ENCODE measurements around the gene YJU2.

YJU2 gene

DNA sequence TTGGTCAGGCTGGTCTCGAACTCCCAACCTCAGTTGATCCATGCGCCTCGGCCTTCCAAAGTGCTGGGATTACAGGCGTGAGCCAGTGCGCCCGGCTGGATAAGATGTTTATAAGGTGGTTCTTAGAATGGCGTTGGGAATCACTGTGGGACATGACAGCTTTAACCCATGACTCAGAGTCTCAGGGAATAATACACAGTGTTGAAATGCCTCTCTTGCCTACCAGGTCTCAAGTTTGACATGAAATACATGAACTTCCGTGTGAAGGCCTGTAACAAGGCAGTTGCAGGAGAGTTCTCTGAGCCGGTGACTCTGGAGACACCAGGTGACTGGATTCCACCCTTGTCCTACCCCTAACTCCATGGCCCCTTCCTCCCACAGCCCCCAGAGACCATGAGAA is 70.1 kb downstream of the YJU2 start:
- no peak overlapping the region for H3K4me3 ChIP-seq (ENCODE audit: low read depth, low read length)
- DNase-seq (ENCODE audit: low read depth) = no peak
- TF ChIP-seq, protein P1, sequence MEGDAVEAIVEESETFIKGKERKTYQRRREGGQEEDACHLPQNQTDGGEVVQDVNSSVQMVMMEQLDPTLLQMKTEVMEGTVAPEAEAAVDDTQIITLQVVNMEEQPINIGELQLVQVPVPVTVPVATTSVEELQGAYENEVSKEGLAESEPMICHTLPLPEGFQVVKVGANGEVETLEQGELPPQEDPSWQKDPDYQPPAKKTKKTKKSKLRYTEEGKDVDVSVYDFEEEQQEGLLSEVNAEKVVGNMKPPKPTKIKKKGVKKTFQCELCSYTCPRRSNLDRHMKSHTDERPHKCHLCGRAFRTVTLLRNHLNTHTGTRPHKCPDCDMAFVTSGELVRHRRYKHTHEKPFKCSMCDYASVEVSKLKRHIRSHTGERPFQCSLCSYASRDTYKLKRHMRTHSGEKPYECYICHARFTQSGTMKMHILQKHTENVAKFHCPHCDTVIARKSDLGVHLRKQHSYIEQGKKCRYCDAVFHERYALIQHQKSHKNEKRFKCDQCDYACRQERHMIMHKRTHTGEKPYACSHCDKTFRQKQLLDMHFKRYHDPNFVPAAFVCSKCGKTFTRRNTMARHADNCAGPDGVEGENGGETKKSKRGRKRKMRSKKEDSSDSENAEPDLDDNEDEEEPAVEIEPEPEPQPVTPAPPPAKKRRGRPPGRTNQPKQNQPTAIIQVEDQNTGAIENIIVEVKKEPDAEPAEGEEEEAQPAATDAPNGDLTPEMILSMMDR (IDR thresholded peaks at IDR 0.05; ENCODE audit: control insufficient read depth, extremely low read depth, insufficient read depth) = no peak

DNA sequence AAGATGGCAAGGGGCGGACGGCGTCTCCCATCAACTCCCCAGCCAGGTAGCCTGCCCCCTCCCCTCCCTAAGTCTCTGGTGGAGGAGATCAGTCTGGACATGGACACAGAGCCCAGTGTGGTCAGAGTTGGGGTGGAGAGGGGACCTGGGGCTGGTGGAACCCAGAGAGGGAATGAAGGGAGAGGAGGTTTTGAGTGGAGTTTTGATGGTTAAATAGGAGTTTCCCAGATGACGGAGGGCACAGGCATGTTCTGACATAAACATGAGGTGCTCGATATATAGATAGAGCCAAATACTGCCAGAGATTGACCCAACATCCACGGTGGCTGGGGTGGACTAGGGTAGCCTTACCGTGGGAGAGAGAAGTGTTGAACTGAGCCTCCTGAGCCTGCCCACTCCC is 71.6 kb downstream of the YJU2 start:
- no peak for DNase-seq (ENCODE audit: low read depth)
- no peak overlapping the region for H3K4me3 ChIP-seq (ENCODE audit: low read depth, low read length)
- TF ChIP-seq, protein P1 (IDR thresholded peaks at IDR 0.05; ENCODE audit: control insufficient read depth, extremely low read depth, insufficient read depth) = no peak

Data from LNCaP clone FGC (cell line).